ENCODE data around the gene CYB5A.

The CYB5A gene

DNA sequence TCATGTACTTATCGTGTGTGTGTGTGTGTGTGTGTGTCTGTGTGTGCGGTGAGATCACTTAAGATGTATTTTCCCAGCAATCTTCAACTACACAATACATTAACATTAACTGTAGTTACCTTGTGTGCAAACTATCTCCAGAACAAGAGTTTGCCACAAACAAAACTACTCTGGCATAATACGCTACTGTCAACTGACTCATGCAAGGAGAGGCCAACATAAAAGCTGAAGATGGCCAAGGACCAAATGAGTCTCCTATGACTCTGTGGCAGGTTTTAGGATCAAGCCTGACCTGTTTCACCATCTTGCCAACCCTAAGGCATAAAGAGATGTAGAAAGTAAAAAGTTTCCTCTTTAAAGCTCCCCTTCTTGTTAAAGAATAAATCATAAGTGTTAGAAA lies 20.1 kb downstream of the CYB5A start:
- H3K4me3 ChIP-seq (ENCODE audit: control insufficient read depth, low read depth, low read length), result no peak overlapping the region
- TF ChIP-seq, protein P1, sequence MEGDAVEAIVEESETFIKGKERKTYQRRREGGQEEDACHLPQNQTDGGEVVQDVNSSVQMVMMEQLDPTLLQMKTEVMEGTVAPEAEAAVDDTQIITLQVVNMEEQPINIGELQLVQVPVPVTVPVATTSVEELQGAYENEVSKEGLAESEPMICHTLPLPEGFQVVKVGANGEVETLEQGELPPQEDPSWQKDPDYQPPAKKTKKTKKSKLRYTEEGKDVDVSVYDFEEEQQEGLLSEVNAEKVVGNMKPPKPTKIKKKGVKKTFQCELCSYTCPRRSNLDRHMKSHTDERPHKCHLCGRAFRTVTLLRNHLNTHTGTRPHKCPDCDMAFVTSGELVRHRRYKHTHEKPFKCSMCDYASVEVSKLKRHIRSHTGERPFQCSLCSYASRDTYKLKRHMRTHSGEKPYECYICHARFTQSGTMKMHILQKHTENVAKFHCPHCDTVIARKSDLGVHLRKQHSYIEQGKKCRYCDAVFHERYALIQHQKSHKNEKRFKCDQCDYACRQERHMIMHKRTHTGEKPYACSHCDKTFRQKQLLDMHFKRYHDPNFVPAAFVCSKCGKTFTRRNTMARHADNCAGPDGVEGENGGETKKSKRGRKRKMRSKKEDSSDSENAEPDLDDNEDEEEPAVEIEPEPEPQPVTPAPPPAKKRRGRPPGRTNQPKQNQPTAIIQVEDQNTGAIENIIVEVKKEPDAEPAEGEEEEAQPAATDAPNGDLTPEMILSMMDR (IDR thresholded peaks at IDR 0.05; ENCODE audit: control insufficient read depth, insufficient read depth, low read depth, low read length, missing control alignments), result no peak
- no peak for DNase-seq (ENCODE audit: low read depth)

DNA sequence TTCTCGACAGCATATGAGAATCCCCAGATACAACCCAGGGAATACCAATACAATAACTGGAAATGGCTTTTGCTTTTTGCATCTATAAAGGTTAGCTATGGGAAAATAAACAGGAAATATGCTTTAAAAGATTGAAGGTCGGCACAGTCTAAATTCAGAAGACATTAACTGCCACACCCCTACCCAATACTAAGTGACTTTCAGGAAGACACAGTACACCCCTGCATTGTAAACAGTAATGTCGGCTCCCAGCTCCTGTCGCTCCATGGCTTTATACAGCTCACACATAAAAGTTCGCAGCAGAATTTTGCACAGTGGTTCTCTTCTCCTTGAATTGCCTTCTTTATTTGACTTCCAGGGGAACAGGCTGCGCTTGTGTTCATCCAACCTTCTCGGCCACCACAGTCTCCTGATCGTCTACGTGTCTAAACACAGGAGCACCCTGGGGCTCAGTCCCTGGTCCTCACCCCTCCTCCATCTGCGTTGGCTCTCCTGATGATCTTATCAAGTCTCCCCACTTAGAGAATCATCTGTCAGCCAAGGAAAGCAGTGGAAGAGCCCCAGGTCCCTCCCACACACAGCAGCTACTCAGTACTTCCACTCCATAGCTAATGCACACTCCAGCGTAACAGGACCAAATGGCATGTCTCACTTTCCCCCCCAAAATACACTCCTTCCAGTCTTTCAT lies 22.7 kb downstream of the CYB5A start:
- TF ChIP-seq, protein P1 (IDR thresholded peaks at IDR 0.05; ENCODE audit: control insufficient read depth, insufficient read depth, low read depth, low read length, missing control alignments), result no peak

DNA sequence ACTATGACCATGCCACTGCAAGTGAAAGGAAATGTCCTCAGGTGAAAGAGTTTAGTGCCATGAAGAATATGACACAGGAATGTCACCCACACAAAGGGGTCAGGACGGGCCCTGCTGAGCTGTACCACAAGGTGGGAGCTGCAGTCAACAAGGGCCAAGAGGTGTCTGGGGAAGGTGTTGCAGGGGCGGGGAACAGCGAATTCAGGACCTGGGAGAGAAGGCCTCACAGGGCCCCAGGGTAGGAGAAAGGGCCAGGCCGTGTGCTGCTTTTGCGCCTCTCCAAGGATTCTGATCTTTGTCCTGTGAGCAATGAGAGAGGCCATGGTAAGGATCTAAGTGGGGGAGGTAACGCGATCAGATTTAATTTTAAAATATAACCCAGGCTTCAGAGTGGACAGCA lies 23.6 kb downstream of the CYB5A start:
- H3K4me3 ChIP-seq (ENCODE audit: control insufficient read depth, low read depth, low read length), result no peak overlapping the region
- DNase-seq (ENCODE audit: low read depth), result no peak
- TF ChIP-seq, protein P1 (IDR thresholded peaks at IDR 0.05; ENCODE audit: control insufficient read depth, insufficient read depth, low read depth, low read length, missing control alignments), result no peak

More for the DNA sequence above, 22.7 kb downstream of the CYB5A start:
- no peak for DNase-seq (ENCODE audit: low read depth)
- no peak overlapping the region for H3K4me3 ChIP-seq (ENCODE audit: control insufficient read depth, low read depth, low read length)

DNA sequence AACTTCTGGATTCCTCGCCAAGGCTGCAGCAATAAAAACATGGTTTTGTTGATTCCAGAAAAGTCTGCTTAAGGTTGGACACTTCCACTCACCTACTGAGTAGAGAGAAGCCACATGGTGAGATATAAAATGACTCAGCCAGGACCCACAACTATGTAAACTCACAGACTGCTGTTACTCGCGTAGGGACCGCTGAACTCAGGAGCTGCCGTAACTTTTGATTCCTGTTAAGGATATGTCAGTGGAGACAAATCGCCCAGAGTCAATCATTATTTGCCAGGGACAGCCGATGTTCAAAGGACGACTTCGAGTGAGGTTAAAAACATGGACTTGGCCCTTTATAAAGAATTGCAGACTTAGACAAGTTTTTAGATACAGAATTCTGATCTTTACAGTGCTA lies 25.6 kb downstream of the CYB5A start:
- TF ChIP-seq, protein P1 (IDR thresholded peaks at IDR 0.05; ENCODE audit: control insufficient read depth, insufficient read depth, low read depth, low read length, missing control alignments), result no peak
- H3K4me3 ChIP-seq (ENCODE audit: control insufficient read depth, low read depth, low read length), result no peak overlapping the region
- DNase-seq (ENCODE audit: low read depth), result no peak

DNA sequence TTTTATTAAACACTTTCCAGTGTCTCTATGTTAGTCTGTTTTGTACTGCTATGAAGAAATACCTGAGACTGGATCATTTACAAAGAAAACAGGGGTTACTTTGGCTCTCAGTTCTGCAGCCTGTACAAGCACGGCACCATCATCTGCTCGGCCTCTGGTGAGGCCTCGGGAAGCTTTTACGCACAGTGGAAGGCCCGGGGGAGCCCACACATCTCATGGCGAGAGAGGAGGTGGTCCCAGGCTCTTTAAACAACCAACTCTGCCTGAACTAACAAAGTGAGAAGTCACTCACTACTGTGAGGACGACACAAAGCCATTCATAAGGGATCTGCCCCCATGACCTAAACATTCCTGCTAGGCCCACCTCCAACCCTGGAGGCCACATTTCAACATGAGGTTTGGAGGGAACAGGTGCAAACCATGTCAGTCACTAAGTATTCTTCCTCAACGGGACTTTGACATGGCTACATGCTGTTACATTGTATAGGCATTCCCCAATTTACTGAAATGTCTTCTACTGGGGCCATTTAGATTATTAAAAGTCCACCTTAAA lies 26.1 kb downstream of the CYB5A start:
- TF ChIP-seq, protein P1 (IDR thresholded peaks at IDR 0.05; ENCODE audit: control insufficient read depth, insufficient read depth, low read depth, low read length, missing control alignments), result no peak

DNA sequence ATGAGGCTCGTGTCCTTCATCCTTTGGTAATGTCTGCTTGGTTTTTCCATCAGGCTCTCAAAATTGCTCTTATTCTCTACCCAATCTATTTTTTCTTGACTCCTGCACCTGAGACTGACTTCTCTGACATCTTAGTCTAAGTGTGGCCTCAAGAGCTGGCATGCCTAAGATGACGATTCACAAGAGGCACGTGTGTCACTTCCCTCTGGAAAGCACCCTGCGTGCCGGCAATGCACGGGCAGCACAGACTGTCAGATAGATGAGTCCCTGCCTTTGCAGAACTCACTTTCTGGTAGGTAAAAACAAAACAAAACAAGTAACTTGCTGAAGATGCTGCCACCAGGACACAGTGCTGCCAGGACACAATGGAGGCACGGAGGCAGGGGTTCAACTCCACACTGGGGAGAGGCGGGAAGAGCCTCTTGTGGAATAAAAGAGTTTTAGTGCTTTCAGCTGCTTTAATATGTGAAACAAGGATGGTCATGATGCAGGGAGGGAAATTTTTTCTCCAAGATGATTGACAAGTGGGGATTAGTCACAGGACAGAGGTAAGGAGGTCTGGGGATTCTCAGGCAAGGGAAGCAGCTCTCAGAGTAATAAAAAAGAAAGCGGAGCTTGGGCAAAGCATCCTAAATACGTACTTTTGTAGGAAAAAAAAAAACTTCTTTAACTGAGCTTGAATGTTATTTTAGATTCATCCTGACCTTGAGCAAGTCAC lies 27.3 kb downstream of the CYB5A start:
- no peak overlapping the region for H3K4me3 ChIP-seq (ENCODE audit: control insufficient read depth, low read depth, low read length)
- TF ChIP-seq, protein P1 (IDR thresholded peaks at IDR 0.05; ENCODE audit: control insufficient read depth, insufficient read depth, low read depth, low read length, missing control alignments), result no peak
- no peak for DNase-seq (ENCODE audit: low read depth)

More for the DNA sequence above, 26.1 kb downstream of the CYB5A start:
- no peak for DNase-seq (ENCODE audit: low read depth)
- H3K4me3 ChIP-seq (ENCODE audit: control insufficient read depth, low read depth, low read length), result no peak overlapping the region
